HEK293T (cell line): ENCODE measurements around the gene SMTN.
"Not testable (repeated sequence)": the region's sequence is repeated elsewhere in the genome, so short reads cannot be mapped to it uniquely, and the experiment has no call there.

Experiments used
- BHLHE40 ChIP-seq: fragments of 450-650 bp; IDR thresholded peaks from 2 replicates; pipeline ENCODE4 v1.6.1; 2016; ENCODE audit warnings: mild to moderate bottlenecking, moderate library complexity, borderline replicate concordance
- ELF4 ChIP-seq: fragments of 450-650 bp; IDR thresholded peaks from 2 replicates; pipeline ENCODE4 v1.6.1; 2017; ENCODE audit warnings: antibody characterized with exemption
- FOXA1 ChIP-seq: fragments of 450-650 bp; IDR thresholded peaks from 2 replicates; pipeline ENCODE4 v1.6.1; 2016; ENCODE audit warnings: mild to moderate bottlenecking
- FOXK2 ChIP-seq: fragments of 450-650 bp; IDR thresholded peaks from 2 replicates; pipeline ENCODE4 v1.6.1; 2016; ENCODE audit warnings: mild to moderate bottlenecking
- HDGF ChIP-seq: fragments of 450-650 bp; IDR thresholded peaks from 2 replicates; pipeline ENCODE4 v1.6.1; 2017; ENCODE audit warnings: antibody characterized with exemption, borderline replicate concordance
- L3MBTL2 ChIP-seq: fragments of 450-650 bp; conservative IDR thresholded peaks from 2 replicates; pipeline ENCODE4 v1.6.1; 2016; ENCODE audit warnings: mild to moderate bottlenecking
- LEF1 ChIP-seq: fragments of 450-650 bp; IDR thresholded peaks from 2 replicates; pipeline ENCODE4 v1.6.1; 2017; ENCODE audit warnings: mild to moderate bottlenecking, borderline replicate concordance
- SP1 ChIP-seq: fragments of 450-650 bp; IDR thresholded peaks from 2 replicates; pipeline ENCODE4 v1.6.1; 2017
- SUZ12 ChIP-seq: fragments of 450-650 bp; IDR thresholded peaks from 2 replicates; pipeline ENCODE4 v1.6.1; 2016; ENCODE audit warnings: mild to moderate bottlenecking

GRCh38 chr22:31073545-31074145 lies 7.5 kb upstream of the SMTN start:
- not testable (repeated sequence) for TF ChIP-seq SP1, L3MBTL2, LEF1, FOXA1, SUZ12, HDGF, BHLHE40, FOXK2, ELF4
